ENCODE measurements around the gene OPN5. TPM values are rescaled to one million over a fixed set of nuclear protein-coding genes. Genes with fewer than 3 reads are reported as not detected.

The OPN5 gene
- total and polyA plus RNA-seq, 7 donors = not detected

DNA sequence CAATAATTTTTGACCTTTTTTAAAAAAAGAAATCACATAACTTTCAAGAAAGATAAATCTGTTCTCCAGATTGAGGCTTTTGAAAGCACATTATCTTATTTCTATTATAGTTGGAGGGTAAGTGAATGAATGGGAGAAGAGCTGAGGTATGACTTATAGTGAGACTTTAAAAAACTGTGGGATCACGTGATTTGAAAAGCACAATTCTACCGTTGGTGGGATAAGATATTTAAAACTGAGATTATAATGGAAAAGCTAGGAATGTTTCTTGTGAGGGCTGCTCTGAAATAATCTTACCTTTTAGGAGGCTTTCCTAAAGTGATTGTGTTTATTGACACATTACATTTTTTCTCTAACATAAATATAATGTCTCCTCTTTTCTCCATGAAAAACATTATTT lies 9.5 kb upstream of the OPN5 start:
- Histone ChIP-seq H3K9me3 (no peaks in the 10 kb centered on the region), H3K4me1 (no peaks in the 10 kb centered on the region), H3K27ac (no peak overlapping the region), H3K27me3 (no peaks in the 10 kb centered on the region), H3K36me3 (no peaks in the 10 kb centered on the region), H3K4me3 (no peak overlapping the region)
- intact Hi-C loops (cut with DNase I) = no loop called here
- no peak for DNase-seq
- TF ChIP-seq POLR2AphosphoS5 (IDR thresholded peaks at IDR 0.05) = no peak
- TF ChIP-seq POLR2A (IDR thresholded peaks at IDR 0.05) = no peak
- 81 to 83% methylated on average over 2 of the region's 2 CpGs for WGBS, 2 donors

DNA sequence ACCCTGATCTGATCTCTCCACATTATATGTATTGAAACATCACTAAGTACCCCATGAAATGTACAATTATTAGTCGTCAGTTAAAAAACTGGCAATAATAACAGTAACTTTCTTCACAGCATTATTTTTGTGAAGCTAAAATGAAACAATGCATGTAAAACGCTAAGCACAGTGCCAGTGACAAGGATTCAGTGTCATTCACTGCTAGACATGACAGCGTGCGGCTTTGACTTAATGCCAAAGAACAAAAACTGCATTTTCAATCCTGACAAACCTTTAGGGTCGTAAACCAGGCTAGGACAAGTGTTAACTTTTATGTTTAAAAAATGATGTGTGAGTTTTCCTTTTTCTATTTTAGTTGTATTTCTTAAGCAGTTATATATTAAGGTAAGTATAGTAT lies 8.8 kb upstream of the OPN5 start:
- H3K4me1 ChIP-seq = no peaks in the 10 kb centered on the region

GRCh38 chr6:47780510-47781356 lies 1.1 kb upstream of the OPN5 start:
- intact Hi-C loops (cut with DNase I) = loop anchor here (2.0 kb wide), 2 partner anchors 148 to 366 kb away; no protein-coding TSS in a partner anchor
- 0 to 2% methylated on average over 6 of the region's 6 CpGs for WGBS, 2 donors

More for the DNA sequence above, 8.8 kb upstream of the OPN5 start:
- Histone ChIP-seq H3K4me3 (no peak overlapping the region), H3K27me3 (no peaks in the 10 kb centered on the region), H3K36me3 (no peaks in the 10 kb centered on the region), H3K27ac (no peak overlapping the region), H3K9me3 (no peaks in the 10 kb centered on the region)
- intact Hi-C loops (cut with DNase I) = no loop called here
- 80 to 85% methylated on average over 5 of the region's 5 CpGs for WGBS, 2 donors
- DNase-seq = no peak
- TF ChIP-seq POLR2AphosphoS5 (IDR thresholded peaks at IDR 0.05) (no peak), POLR2A (IDR thresholded peaks at IDR 0.05) (no peak), CTCF (IDR thresholded peaks at IDR 0.05) (no peak), EP300 (IDR thresholded peaks at IDR 0.05) (no peak)

GRCh38 chr6:47785182-47785581 lies 3.4 kb downstream of the OPN5 start:
- intact Hi-C loops (cut with DNase I) = loop anchor here (5.0 kb wide), 1 partner anchor 1627 kb away; no protein-coding TSS in a partner anchor
- no peak overlapping the region for H3K27ac ChIP-seq

More at GRCh38 chr6:47780510-47781356, 1.1 kb upstream of the OPN5 start:
- no peaks in the 10 kb centered on the region for H3K36me3 ChIP-seq
- no peak overlapping the region for H3K4me3 ChIP-seq
- H3K4me1 ChIP-seq = peaks cover 0 to 4% (median 2%) of the 10 kb centered on the region in 4 donors
- no peaks in the 10 kb centered on the region for H3K9me3 ChIP-seq
- TF ChIP-seq EP300 (IDR thresholded peaks at IDR 0.05) (no peak), POLR2AphosphoS5 (IDR thresholded peaks at IDR 0.05) (no peak), CTCF (IDR thresholded peaks at IDR 0.05) (peak in 3 of 4 experiments; percentile 48 to 60 (median 50)), POLR2A (IDR thresholded peaks at IDR 0.05) (no peak)
- no peak overlapping the region for H3K27ac ChIP-seq
- H3K27me3 ChIP-seq = no peaks in the 10 kb centered on the region
- no peak for DNase-seq

More at GRCh38 chr6:47785182-47785581, 3.4 kb downstream of the OPN5 start:
- peaks cover 0 to 10% (median 0%) of the 10 kb centered on the region in 3 donors for H3K27me3 ChIP-seq
- TF ChIP-seq POLR2AphosphoS5 (IDR thresholded peaks at IDR 0.05) = no peak
- TF ChIP-seq CTCF (IDR thresholded peaks at IDR 0.05) = no peak
- no peak overlapping the region for H3K4me3 ChIP-seq
- peaks cover 0 to 7% (median 5%) of the 10 kb centered on the region in 4 donors for H3K4me1 ChIP-seq
- H3K36me3 ChIP-seq = no peaks in the 10 kb centered on the region
- H3K9me3 ChIP-seq = no peaks in the 10 kb centered on the region
- DNase-seq = no peak
- 71% methylated on average over 2 of the region's 2 CpGs for WGBS, 2 donors
